Measurements from ENCODE around the gene CLN6.
"Not testable (repeated sequence)": the region's sequence is repeated elsewhere in the genome, so short reads cannot be mapped to it uniquely, and the experiment has no call there.

Gene CLN6

DNA sequence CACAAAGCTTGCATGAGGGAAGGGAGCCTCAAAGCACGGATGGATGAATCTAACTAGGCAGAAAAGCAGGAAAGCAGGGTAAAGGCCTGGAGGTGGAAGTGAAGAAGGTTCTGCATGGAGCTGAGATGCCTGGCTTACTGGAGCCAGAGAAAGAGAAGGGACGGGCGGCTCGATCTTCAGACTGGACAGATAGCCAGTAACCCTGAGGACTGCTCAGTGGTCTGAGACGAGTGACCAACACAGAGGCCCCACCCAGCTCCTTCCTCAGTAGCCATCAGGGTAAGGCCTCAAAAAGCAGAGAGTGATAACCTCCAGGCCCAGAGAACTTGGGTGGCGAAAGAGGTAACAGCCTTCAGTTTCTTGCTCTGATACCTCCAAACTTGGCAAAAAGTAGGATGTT is 6.4 kb downstream of the CLN6 start:
- DNase-seq (ENCODE audit: low read depth) = no peak

DNA sequence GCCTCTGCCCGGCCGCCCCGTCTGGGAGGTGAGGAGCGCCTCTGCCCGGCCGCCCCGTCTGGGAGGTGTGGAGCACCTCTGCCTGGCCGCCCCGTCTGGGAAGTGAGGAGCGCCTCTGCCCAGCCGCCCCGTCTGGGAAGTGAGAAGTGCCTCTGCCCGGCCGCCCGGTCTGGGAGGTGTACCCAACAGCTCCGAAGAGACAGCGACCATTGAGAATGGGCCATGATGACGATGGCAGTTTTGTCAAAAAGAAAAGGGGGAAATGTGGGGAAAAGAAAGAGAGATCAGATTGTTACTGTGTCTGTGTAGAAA is 7.1 kb downstream of the CLN6 start:
- DNase-seq (ENCODE audit: low read depth) = not testable (repeated sequence)

DNA sequence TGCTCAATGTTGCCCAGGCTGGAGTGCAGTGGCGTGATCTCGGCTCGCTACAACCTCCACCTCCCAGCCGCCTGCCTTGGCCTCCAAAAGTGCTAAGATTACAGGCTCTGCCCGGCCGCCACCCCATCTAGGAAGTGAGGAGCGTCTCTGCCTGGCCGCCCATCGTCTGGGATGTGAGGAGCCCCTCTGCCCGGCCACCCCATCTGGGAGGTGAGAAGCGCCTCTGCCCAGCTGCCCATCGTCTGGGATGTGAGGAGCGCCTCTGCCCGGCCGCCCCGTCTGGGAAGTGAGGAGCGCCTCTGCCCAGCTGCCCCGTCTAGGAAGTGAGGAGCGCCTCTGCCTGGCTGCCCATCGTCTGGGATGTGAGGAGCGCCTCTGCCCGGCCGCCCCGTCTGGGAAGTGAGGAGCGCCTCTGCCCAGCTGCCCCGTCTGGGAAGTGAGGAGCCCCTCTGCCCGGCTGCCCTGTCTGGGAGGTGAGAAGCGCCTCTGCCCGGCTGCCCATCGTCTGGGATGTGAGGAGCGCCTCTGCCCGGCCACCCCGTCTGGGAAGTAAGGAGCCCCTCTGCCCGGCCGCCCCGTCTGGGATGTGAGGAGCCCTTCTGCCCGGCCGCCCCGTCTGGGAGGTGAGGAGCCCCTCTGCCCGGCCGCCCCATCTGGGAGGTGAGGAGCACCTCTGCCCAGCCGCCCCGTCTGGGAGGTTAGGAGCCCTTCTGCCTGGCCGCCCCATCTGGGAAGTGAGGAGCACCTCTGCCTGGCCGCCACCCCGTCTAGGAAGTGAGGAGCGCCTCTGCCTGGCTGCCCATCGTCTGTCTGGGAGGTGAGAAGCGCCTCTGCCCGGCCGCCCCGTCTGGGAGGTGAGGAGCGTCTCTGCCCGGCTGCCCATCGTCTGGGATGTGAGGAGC is 7.7 kb downstream of the CLN6 start:
- DNase-seq (ENCODE audit: low read depth) = not testable (repeated sequence)

DNA sequence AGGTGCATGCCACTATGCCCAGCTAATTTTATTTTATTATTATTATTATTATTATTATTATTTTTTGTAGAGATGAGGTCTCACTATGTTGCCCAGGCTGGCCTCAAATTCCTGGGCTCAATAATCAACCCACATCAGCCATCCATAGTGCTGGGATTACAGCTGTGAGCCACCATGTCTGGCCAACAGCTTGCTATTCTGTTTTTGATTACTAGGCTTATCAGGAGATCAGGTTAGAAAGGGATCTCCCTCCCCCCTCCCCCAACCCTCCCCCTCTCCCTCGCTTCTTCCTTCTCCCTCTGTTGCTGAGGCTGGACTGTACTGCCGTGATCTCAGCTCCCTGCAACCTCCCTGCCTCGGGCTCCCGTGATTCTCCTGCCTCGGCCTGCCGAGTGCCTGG is 8.6 kb downstream of the CLN6 start:
- DNase-seq (ENCODE audit: low read depth) = no peak

DNA sequence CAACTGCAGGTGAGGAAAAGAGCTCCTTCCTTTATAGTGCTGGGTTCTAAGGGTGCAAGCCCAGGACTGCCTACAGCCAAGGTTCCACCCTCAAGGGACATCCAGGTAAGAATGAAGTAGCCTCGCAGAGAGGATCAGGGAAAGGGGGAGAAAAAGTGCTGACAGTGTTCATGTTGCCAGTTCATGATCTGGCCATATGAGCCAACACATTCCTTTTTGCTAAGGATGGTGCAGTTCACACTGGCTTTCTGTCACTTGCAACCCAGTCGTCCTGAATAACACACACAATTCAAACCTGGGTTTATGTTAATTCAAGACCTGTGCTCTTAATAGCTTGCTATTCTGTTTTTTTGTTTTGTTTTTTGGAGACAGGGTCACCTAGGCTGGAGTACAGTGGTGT is 9.0 kb downstream of the CLN6 start:
- no peak for DNase-seq (ENCODE audit: low read depth)

DNA sequence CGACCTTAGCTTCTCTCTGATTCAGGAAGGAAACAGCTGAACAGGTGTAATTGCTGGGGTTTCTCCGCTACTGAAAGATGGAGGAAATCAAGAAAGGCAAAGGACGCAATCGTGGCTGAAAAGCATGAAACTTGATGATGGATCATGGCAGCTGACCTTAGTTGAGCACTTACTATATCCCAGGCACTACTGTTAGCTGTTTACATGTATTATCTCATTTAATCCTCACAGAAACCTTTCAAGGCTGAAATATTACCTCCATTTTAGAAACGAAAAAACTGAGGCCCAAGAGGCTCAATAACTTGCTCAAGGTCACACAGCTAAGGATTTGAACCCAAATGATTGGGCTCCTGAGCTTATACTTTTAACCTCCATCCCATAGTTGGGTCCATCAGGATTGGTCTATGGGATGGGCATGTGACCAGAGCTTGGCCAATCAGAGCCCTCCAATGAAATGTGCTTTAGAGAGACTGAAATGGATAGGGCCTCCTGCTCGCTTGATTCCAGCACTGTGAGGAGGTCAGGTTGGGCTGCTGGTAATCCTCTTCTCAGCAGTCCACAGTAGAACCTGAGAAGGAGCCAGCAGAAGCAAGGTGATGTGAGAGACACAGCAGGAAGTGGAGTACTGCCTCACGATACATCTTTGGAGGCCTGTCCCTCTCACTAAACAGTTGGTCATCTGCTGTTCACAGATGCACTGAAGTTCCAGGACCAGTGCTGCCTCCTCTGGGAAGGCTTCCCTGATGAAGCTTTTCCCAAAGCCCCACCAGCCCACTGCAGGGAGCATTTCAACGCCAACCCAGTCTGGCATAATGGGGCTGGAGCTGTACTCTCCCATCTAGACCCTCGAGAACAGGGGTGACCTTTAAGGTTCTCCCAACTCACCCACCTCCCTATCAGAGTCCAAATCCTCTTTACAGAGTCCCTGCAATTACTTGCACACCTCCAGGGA is 10.4 kb downstream of the CLN6 start:
- no peak for DNase-seq (ENCODE audit: low read depth)

DNA sequence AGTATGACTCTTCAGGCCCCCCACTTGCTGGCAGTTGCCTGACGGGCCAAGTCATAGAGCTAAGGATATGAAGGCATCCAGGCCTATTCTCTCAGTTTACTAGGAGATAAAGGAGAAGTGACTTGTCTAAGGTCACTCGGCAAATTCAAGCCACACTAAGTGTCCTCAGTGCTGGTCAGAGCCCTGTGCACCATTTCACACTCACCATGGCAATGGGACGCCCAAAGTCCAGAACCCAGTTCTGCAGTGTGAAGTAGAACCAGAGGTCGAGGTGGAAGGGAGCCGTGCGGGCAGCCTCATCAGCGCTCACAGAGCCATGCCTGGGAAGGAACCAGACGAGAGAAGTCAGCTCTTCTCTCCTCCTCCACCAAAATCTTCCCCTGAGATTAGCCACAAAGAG is 11.2 kb downstream of the CLN6 start:
- DNase-seq (ENCODE audit: low read depth) = no peak

DNA sequence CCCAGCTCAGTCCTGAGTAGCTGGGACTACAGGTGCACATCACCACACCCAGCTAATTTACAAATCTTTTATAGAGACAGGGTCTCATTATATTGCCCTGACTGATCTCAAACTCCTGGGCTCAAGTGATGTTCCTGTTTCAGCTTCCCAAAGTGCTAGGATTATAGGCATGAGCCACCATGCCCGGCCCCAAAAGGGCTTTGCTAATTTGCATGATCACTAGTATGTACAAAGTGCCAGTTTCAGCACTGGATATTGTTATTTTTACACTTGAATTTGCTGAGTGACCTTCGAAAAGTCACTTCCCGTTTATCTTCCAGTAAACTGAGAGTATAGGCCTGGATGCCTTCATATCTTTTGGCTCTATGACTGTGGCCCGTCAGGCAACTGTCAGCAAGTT is 12.2 kb downstream of the CLN6 start:
- DNase-seq (ENCODE audit: low read depth) = no peak

DNA sequence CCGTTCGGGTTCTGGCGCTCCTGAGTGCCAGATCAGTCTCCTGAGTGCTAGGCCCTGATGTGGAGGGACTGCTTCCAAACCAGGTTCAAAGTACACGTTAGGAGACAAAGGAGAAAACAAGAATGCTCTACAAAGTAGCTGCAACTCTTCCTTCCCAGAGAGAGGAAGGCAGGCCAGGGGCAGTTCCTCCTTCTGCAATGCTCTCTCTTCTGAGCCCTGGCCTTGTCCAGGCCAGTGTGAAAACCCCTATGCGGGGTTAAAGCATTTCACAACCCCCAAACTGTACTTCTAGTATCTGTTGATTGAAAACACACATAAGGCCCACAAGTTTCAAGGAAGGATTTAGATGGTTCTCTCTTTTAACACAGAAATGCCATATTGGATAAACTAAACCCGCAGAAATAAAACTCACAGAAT is 14.7 kb downstream of the CLN6 start:
- no peak for DNase-seq (ENCODE audit: low read depth)

DNA sequence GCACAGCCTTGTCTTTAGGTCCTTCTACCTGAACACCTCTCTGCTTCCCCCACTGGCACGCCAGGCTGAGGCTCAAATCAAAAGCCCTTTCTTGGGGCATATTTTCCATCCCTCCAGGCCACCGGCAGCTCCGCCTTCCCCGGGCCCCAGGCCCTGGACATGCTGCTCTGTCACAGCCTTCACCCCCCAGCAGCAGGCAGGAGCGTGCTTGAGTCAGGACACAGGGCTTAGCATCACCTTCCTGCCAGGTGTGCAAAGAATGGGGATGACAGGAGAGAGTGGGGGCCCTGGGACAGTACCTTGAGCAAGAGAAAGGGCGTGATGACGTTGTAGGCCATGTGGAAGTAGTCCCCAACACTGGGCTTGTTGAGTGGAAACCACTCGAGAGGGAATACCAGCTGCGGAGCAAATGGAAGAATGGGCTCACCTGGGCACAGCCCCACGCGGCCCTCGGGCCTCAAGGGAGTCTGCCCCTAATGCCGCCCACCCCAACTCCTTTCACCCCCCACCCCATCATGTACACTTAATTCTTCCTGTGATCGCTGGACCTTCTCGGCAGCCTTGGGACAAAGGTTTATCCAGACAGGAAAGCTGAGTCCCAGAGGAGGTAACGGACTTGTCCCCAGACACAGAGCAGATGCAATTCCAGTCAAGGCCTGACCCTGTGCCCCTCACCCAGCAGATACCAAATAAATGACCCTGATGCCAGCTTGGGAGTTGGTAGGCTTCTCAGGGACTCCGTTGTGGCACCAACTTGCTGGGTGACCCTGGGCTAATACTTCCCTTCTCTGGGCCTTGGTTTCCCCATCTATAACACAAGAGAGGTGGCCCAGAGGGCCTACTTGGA is 15.3 kb downstream of the CLN6 start:
- DNase-seq (ENCODE audit: low read depth) = no peak

DNA sequence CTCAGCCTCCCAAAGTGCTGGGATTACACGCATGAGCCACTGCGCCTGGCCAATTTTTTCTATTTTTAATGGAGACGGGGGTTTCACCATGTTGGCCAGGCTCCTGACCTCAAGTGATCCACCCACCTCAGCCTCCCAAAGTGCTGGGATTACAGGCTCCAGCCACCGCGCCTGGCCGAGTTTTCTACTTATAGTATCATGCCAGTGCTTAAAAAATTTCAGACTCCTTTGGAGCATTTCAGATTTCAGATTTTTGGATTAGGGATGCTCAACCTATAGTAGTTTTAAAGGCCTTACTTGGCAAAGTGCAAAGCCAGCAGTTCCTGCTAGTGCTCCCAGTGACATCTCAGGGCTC is 16.1 kb downstream of the CLN6 start:
- DNase-seq (ENCODE audit: low read depth) = not testable (repeated sequence)

DNA sequence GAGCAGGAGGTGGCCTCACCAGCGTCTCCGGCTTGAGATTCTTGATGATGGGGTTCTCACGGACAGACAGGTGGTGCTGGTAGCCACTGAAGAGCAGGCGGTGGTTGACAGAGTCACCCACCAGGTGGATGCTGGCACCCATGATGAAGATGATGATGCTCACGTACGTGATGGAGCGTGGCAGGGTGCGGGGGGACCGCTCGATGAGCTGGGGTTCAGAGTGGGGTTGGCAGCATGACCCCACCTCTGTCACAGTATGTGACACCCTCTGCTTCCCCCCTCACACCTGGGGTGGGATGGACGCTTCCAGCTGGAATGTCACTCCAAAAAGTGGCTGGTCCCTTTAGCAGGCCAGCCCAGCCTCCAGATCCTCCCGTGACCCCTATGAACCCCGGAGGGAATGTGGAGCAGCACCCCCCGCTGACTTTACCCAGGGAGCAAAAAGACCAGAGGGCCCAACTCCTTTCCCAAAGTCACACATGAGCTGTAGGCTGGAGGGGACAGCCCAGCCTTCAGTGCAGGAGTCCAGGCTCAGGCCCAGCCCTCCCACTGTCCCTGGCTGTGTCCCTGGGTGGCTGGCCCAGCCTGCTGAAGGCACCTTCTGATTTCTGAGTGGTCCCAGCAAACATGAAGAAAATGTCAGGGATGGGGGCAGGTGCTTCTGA is 17.7 kb downstream of the CLN6 start:
- DNase-seq (ENCODE audit: low read depth) = no peak

DNA sequence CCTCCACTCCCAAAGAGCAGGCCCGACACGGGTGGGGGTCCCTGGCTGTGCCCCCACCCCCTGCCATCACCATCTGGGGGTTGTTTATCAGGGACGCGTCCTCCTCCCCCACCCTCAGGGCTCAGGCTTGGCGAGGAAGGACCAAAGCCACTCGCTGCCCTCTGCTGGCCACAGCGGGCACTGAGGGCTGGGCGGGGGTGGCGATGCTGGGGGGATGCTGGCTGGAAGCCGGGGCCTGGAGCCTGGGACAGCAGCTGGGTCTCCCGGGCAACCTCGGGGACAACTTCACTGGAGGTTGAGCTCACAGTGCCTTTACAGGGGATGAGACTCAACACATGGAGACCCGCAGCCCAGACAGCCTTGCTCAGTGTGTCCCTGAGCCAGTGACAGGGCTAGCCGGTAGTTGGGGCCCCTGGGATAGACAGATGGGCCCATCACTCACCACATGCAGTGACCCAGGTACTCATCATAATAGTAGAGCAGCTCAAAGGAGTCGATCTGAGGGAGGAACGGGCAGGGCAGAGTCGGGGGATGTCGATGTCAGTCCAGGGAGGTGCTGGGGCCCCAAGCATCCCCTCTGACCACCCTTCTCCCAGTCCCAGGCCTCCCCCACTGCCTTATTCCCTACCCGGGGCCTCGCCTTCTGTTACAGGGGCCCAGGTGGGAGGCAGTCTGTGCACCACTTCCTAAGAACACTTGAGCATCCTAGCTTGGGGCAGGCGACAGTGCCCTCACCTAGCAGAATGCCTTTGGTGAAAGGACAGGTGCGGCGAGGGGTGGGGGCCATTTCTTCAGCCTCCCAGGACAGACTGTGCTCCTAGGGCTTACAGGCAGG is 18.5 kb downstream of the CLN6 start:
- DNase-seq (ENCODE audit: low read depth) = no peak

DNA sequence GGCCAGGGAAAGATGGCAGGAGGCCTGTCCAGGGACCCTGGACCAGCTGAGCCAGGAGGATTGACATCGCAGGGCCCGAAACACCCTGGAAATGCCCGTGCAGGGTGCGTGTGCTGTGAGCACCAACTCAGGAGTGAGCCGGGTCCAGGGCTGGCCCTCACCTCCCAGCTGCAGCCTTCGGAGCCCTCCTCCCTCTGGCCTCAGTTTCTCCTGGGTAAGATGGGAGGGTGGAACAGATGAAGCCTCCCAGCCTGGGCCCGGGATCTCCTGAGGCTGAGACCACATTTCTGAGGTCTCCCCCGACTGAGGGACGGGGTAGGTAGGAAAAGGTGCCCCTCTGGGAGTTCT is 19.1 kb downstream of the CLN6 start:
- no peak for DNase-seq (ENCODE audit: low read depth)

DNA sequence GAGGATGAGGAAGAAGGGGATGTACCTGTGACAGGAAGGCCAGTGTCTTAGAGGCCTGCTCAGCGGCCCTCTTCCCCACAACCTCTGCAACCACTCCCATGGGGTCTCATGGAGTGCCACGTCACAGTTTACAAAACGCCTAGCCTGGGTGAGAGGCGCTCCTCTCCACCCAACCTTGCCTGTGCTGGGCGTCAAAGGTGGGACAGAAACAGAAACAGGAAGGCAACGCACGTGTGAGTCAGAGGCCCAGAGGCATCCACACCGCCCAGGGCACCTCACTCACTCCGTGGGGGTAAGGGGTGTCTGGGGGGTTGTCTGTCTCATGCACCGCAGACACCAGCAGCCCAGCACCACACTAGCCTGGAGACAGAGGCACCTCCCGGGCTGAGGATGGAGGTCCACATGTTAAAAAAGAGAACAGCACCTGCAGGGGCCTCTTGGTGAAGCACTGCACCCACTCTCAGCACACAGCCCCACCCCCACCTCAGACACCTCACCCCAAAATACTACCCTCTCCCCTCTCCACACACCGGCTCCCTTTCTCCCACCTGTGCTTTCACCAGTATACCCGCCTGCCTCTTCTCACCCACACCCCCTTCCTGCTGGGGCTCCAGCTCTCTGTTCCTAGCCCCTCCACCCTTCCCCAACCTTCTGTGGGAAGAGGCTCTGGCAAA is 19.7 kb downstream of the CLN6 start:
- no peak for DNase-seq (ENCODE audit: low read depth)

DNA sequence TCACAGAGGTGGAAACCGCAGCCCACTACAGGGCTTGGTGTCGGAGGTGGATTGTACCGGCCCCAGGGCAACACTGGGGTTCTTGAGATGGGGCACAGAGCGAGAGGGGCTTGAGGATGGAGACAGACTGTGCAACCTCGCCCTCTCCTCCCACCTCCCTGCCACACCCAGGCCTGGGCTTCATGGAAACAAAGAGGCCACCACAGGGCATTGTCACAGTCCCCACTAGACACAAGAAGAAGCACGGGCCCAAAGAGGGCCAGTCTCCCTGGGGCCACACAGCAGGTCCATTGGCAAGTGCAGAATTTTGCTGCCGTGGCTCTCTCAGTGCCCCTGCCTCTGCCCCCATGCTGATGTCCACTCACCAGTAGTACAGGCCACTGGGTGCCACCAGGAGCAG is 20.3 kb downstream of the CLN6 start:
- DNase-seq (ENCODE audit: low read depth) = no peak

DNA sequence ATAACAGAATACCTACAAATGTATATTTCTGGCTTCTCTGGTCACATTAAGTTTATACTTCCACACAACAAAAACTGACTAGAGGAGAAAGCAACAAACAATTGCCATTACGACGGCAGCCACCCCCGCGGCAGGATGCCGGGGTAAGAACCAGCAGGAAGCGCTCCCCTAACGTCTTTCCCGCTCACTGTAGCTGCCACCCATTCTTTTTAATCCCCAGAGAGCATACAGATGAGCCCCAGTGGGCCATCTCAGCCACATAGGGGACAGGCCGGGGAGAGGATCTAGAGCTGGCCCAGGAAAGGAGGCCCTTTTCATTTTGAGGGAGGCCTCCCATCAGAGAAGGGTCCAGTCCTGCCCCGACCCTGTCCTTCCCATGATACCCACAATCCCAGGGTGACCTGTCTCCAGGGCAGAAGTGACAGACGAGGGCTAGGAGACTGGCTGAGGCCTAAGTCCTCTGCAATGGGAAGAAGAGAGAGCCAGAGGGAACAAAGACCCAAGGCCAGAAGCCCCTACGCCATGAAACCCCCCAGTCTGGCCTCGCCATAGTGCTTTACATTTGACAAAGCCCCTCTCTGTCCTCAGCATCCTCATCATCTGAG is 20.8 kb downstream of the CLN6 start:
- no peak for DNase-seq (ENCODE audit: low read depth)

DNA sequence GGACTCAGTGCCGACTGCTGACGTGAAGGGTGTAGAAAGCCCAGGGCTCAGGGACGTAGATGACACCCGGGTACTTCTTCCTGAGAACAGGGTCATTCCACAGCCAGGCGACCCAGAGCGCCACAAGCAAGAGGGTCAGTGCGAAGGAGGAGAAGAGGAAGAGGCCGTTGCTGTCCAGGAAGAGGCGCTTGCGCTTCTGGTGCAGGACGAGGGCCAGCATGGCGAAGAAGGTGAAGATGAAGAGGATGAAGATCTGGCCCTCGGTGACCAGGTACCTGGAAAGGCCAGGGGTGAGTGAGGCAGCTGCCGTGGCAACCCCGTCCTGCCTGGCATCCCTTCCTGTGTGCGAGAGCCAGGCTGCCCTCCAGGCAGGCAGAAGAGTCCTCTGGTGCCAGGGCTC is 21.4 kb downstream of the CLN6 start:
- DNase-seq (ENCODE audit: low read depth) = no peak

DNA sequence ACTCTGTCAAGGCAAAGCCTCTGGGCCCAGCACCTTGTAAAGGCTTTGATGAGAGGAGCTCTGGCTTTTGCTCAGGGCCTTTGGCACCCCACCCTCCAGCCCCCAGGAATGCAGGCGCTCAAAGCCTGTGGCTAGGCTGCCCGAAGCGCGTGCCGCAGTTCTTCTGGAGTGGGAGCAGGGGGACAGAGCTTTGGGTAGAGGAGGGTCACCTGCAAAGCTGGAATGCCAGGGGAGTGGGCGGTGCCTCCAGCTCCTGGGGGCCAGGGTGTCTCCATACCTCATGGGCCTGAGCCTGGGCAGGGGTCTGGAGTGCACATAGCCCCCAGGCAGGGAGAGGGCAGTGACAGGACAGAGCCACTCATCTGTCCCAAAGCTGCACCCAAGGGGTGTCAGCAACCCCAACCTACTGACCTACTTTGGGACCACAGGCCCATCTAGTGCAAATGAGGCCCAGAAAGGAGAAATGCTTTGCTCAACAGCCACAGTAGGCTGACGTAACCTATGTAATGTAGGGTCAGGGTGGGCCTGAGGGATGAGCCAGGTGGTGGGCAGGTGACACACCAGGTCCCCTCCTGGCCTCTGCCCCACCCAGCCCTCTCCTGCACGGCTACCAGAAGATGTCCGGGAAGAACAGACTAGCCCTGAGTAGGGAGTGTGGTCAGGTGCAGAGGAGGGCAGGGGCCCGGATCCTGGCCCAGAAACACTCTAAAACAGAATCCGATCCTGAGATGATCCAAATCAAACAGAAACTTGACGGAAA is 22.2 kb downstream of the CLN6 start:
- no peak for DNase-seq (ENCODE audit: low read depth)

Measured in CMK (cell line).